GM18507 (cell line): Measurements from ENCODE around the gene UROS.

Experiments used
- DNase-seq: peaks from one replicate; pipeline ENCODE4 v3.0.0; 2011; ENCODE audit warnings: low read depth; ENCODE audit not compliant: insufficient read length; ENCODE audit errors: extremely low spot score
- FAIRE-seq: peaks from 2 replicates; lab custom pipeline; 2011; peaks lifted over from hg19 to GRCh38; lab: Jason Lieb, UNC

The UROS gene

DNA sequence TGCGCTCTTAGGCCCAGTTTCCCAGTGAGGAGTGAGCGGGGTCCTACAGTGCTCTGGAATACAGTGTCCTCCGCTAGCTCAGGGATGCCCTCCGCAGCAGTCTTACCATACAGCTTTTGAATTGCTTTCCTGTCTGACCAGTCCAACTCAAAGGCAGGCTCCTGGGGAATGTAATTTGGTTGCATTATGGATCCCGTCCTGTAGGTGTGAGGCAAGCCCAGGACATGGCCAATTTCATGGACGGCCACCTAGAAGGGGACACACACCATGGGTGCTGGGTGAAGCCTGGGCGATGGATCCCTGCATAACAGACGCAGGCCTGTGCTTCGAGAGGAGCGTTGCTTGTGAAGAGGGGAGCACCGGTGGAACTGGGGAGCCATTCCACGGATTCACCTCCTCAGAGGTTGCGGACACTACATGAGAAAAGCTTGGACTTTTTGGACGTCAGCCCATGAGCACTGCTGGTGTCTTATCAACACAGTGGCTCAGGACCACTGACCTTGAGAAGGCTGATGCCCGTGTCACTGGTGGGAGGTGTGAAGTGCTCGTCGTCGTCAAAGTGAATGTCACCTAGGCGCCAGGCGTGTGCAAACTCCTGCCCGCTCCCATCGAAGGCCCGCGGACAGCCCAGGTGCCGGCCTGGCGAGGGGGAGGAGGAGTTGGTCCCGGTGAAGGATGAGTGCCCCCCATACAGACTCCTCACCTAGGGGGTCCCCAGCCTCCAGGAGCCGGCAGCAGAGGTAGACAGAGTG lies 50.8 kb downstream of the UROS start:
- FAIRE-seq: no peak
- no peak for DNase-seq

DNA sequence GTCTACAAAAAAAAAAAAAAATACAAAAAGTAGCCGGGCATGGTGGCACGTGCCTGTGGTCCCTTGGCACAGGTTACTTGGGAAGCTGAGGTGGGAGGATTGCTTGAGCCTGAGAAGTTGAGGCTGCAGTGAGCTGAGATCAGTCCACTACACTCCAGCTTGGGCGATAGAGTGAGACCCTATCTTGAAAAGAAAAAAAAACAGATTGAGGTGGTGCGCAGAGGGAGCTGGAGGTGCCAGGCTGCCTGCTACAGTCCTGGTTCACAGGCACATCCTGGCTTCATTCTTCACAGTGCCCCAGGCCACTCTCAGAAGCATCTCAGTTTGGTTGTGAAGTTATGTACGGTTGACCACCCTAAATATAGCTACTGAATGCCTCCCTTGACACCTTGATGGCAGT lies 52.2 kb downstream of the UROS start:
- no peak for FAIRE-seq

DNA sequence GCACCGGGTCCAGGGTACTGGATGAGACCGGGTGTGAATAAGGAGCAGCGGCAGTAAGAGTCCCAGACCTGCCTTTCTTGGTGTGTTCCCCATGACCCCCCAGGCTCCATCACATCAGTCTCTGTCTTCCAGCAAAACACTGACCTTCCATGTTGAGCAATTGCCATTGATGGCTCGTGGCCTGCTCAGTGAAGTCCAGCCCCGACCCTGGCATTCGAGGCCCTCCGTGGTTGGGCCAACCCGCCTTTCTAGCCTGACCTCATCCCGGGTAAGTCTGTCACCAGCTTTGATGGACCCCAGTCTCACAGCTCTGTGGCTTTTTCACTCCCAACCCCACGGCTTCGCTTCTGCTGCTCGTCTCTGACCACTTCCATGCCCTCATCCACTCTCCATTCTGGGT lies 53.9 kb downstream of the UROS start:
- no peak for DNase-seq
- FAIRE-seq: no peak

More for the DNA sequence above, 52.2 kb downstream of the UROS start:
- no peak for DNase-seq

DNA sequence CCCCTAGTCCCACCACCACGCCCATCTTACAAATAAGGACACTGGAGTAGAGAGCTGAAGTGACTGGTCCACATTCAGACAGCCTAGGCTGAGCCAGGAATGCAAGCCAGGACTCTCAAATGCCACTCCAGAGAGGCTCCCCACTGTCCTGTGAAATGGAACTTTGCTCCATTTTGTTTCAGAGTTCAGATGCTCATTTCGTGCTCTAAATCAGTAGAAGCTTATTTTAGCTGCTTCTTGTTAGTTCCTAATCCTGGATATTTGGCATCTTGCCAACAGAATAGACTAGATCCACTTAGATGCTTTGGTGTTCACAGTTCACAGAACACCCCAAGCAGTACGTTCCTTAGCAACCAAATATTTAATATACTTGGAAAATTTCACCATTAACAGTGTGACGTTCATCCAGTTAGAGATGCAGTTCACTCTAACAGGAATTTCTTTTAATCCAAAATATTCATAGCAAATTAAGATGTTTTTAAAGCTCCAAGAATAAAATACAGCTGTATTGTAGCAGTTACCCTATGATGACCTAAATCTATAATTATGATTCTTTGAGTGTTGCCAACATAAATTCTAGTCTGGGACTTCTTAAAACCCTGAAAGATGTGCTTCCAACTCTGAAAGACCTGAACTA lies 54.7 kb downstream of the UROS start:
- DNase-seq: no peak
- no peak for FAIRE-seq

DNA sequence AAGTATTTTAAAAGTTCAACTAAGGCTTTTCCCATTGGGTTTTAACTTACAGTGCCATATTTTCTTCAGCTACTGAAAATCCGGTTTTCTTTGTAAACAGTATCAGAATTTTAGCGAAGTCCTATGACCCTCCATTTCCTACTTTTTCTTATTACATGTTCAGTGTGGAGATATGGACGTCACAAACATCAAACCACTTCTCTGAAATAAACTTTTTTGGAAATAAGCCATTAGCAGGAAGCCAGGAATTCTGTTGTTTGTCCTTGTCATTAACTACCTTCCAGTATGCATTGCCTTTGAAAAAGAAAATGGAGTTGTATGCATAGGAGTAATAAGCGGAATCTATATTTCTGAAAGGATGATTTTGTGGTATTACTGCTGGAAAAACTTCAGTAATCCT lies 56.5 kb downstream of the UROS start:
- no peak for DNase-seq
- no peak for FAIRE-seq

DNA sequence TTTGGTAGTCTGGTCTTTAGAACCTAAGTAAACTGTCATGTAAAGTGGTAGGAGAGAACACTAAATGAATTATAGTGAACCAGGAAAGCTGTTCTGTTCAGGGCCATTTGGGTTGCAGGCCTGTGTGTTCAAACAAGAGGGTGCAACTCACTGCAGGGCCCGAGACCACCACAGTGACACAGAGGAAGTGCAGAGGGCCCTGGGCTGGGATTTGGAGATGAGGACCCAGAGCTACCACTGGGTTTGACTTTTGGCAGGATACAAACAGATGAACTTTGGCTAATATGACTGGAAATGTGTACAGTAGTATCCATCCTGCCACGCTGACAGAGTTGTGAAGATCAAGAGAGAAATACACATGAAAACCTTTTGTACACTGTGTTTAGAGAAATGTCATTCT lies 57.2 kb downstream of the UROS start:
- no peak for FAIRE-seq
- DNase-seq: no peak

DNA sequence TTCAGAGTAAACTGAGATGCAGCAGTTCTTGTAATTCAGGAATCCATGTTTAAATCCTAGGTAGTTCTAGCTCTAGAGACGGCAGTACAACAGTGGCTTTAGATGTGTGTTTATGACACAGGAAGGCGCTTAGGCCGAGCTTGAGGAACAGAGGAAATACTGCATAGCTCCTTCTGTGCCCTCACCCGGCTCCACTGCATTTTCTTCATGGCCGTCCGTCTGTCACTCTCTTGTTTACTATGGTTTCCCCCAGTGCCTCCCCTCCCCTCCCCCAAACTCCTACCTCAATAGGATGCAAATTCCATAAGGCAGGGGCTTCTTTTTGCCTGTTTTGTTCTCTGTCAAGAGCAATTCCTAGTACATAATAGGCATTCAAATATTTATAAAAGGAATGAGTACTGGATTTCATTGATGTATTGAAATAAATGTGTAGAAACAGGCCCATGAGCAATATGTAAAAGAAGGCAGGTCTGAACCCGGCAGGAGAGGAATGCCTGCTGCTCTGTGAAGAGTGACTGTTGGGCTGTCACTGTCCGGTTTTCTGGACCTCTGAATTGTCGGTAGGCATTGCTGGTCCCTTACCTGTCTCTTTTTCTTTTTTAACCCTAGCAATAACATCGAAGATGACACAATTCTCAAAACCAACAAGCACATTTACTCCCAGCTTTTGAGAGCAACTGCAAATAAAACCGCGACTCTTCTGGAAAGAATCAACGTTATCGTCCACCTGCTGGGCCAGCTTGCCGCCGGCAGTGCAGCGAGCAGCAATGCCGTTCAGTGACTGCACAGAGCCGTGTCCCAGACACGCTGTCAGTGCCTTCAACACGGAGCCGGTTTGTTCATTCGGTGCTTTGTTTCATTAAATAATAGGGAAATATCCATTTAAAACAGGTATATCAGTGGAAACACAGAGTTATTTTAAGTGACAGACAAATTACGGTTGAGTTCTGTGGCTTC lies 60.1 kb downstream of the UROS start:
- DNase-seq: no peak
- no peak for FAIRE-seq

DNA sequence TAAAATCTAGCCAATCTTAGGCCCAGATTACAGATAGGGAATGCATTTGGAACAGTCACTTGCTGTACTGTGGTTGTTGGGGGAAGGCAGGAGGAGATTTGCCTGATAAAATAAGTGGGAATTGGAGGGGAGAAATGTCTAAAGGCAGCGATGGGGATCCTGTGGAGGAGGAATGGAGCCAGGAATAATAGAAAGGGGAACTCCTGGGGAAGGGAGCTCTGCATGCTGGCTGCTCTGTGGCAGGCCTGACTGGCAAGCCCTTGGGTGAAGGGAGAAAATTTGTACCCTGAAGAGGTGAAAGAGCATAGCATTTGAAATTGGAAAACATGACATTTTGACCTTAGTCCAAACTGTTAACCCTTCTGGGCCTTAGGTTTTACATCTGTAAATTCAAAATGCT lies 61.1 kb downstream of the UROS start:
- DNase-seq (no peak), FAIRE-seq (no peak)

DNA sequence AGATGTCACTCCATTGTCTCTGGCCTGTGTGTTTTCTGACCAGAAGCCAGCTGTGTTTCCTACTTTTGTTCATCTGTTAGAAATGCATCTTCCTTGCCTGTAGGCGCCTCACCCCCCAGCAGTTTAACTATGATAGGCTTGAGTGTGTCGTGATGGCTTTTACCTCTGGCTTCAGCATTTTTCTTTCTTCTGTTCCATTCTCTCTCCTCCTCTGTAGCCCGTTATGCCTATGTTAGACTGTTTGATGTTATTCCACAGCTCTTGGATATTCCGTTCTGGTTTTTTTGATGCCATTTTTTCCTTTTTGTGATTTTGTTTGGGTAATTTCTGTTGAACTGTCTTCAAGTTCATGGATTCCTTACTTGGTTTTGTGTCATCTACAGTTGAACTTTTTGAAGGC lies 65.3 kb downstream of the UROS start:
- DNase-seq: no peak
- no peak for FAIRE-seq

DNA sequence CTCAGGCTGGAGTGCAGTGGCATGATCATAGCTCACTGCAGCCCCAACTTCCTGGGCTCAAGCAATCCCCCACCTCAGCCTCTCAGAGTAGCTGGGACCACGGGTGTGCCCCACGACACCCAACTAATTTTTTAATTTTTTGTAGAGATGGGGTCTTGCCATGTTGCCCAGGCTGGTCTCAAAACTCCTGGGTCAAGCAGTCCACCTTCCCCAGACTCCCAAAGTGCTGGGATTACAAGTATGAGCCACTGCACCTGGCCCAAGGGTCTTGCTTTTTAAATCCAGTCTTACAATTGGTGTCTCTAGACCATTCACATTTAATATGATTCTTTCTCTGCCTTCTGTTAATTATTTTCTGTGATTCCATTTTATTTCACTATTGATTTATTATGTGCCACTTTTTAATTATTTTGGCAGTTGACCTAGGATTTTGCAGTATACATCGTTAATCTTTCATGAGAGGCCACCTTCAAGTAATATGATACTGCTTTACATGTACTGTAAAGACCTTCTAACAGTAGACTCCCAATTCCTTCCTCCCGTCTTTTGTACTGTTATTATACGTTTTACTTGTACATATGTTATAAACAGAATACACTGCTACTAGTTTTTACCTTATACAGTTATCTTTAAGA lies 66.1 kb downstream of the UROS start:
- FAIRE-seq: no peak
- DNase-seq: no peak

DNA sequence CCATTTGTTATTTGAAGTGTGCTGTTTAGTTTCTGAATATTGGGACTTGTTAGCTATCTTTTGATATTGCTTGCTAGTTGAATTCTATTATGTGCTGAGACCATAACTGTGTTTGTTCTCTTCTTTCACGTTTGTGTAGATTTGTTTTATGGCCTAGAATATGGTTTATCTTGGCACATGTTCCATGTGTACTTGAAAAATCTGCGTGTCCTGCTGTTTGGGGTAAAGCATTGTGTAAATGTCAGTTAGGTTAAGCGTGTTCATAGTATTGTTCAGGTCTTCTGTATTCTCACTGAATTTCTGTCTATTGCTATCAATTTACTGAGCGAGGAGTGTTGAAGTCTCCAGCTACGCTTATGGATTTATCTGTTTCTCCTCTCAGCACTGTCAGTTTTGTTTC lies 66.9 kb downstream of the UROS start:
- FAIRE-seq: no peak

DNA sequence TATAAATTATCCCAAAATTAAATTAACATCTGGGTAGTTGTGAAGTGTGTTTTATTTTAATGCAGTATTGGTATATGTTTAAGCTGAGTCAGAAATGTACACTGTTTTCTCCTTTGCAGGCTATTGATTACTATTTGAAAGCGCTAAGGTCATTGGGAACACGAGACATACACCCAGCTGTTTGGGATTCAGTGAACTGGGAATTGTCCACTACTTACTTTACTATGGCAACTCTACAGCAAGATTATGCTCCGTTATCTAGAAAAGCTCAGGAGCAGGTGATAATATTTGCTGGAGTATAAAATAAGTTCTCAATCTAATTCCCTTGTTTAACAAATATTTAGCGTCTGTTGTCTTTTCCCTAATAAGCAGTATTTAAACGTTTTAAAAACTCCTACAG lies 75.6 kb downstream of the UROS start:
- FAIRE-seq: no peak
- DNase-seq: no peak

More for the DNA sequence above, 66.9 kb downstream of the UROS start:
- no peak for DNase-seq

DNA sequence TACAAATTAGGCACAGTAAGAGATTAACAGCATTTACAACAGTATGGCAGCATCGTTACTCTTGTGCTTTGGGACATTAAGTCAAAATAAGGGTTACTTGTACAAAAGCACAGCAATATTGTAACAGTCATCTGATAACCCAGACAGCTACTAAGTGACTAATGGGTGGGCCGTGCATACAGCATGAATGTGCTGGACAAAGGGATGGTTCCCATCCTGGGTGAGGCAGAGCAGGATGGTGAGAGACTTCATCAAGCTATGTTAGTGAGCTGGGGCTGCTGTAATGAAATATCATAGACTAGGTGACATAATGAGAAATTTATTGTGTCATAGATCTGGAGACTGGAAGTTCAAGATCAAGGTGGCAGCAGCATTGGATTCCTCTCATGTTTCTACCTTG lies 78.1 kb downstream of the UROS start:
- DNase-seq (no peak), FAIRE-seq (no peak)

DNA sequence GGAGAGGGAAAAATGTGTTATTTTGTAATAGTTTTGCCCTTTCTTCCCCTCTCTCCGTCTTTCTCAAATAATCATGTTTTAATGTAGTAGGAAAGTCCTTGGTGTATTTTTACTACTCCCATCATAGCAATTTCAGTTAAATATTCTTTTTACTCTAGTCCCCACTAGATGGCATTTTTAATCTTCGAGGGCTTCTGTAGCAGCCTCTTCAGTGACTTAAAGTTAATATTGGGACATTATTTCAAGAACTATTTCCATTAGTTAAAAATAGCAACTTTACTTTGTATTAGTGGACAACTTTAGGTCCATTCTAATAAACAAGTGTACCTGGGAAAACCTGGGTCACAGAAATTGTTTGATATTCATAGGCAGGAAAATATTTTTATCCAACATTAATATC lies 80.6 kb downstream of the UROS start:
- DNase-seq (no peak), FAIRE-seq (no peak)

DNA sequence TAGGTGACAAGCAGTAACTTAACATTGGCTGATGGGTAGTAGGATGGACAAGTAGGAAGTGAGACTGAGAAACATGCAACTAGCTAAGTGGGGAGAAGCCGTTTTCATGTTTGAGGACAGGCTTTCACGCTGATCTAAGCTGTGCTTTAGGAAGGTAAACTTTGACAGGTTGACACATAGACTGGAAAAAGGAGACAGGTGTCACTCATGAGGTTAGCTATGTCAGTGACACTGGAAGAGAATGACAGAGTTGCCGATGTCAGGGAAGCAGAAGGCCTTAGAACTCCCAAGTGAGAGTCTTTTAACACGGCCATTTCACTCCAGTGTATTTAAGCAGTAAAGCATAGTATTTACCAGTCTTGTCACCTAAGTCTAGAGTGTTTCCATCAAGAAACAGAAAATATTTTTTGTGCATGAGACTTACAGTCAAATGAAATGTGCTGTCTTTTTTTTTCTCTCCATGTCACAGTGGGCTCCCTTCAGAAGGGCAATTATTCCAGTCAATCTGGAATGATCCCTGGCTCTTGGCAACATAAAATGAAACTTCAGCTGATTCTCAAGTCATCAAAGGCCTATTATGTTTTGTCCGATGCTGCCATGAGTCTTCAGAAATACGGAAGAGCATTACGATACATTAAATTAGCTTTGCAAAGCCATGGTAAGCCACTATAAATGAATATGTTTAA lies 82.9 kb downstream of the UROS start:
- FAIRE-seq: no peak
- DNase-seq: no peak
